ENCODE data around the gene RAB11FIP4. TPM values are rescaled to one million over a fixed set of nuclear protein-coding genes. Genes with fewer than 3 reads are reported as not detected.

The RAB11FIP4 gene
- total and polyA plus RNA-seq, 2 of the 8 experiments (the other 6 are each of a cell fraction or from before 2014, with no cell fraction given): 21.7 to 53.2 TPM

GRCh38 chr17:31511580-31511979, 120.1 kb downstream of the RAB11FIP4 start:
- Histone ChIP-seq H3K56ac (replicated peaks; ENCODE audit: insufficient read length, low read depth, low read length) (no peak overlapping the region), H3K79me1 (ENCODE audit: low read depth, low read length) (peaks cover 11% of the 10 kb centered on the region), H3K18ac (ENCODE audit: extremely low read depth, low read length) (no peak overlapping the region), H3K9me3 (ENCODE audit: insufficient read depth in 2 of 2, low read depth in 1 of 2, low read length in 1 of 2) (no peaks in the 10 kb centered on the region), H3K23me2 (ENCODE audit: low read depth, low read length) (no peaks in the 10 kb centered on the region), H2BK15ac (ENCODE audit: low read length) (no peak overlapping the region), H3K4ac (replicated peaks; ENCODE audit: insufficient read length, low read depth, low read length) (peak overlapping the region; percentile 27), H2BK20ac (ENCODE audit: low read length) (no peak overlapping the region), H4K8ac (ENCODE audit: extremely low read depth, insufficient read depth, low read length) (no peak overlapping the region), H2AK5ac (ENCODE audit: low read depth, low read length) (peak overlapping the region; percentile 83; the same call in 1 of the 2 replicates), H3K79me2 (ENCODE audit: control insufficient read depth in 1 of 2, insufficient read depth in 2 of 2, low read length in 2 of 2) (peaks cover 0 to 48% of the 10 kb centered on the region in 2 experiments; a peak in 2 of 4 replicates), H3K4me1 (replicated peaks in 1 of 4; ENCODE audit: control insufficient read depth in 3 of 4, insufficient read depth in 4 of 4, low read length in 3 of 4) (peaks cover 0 to 5% (median 2%) of the 10 kb centered on the region in 4 experiments; a peak in 5 of 7 replicates), H2BK5ac (ENCODE audit: low read depth, low read length) (no peak overlapping the region), H4K91ac (replicated peaks; ENCODE audit: insufficient read length, low read length) (peak overlapping the region; percentile 34), H3K36me3 (ENCODE audit: control insufficient read depth in 2 of 4, insufficient read depth in 4 of 4, low read length in 3 of 4) (no peaks in the 10 kb centered on the region), H3K27ac (ENCODE audit: low read depth, low read length) (no peak overlapping the region), H3K4me2 (ENCODE audit: insufficient read depth in 1 of 2, low read depth in 2 of 2, low read length in 2 of 2) (no peak overlapping the region), H3K14ac (ENCODE audit: insufficient read length) (no peak overlapping the region), H2BK12ac (ENCODE audit: low read depth, low read length) (no peak overlapping the region), H3K9ac (replicated peaks in 1 of 4; ENCODE audit: extremely low read depth in 1 of 4, low read depth in 3 of 4, low read length in 3 of 4) (no peak overlapping the region), H4K5ac (ENCODE audit: insufficient read length, low read depth, low read length) (no peak overlapping the region), H2AFZ (ENCODE audit: low read length) (no peak overlapping the region), H3K23ac (ENCODE audit: insufficient read length) (no peak overlapping the region), H4K20me1 (replicated peaks in 1 of 2; ENCODE audit: control insufficient read depth in 1 of 2, insufficient read depth in 2 of 2, low read length in 2 of 2) (peaks cover 4 to 6% of the 10 kb centered on the region in 2 experiments), H3K27me3 (replicated peaks in 1 of 4; ENCODE audit: control insufficient read depth in 3 of 4, extremely low read depth in 1 of 4, insufficient read depth in 3 of 4, low read length in 3 of 4) (no peaks in the 10 kb centered on the region), H2BK120ac (replicated peaks; ENCODE audit: low read depth, low read length) (no peak overlapping the region), H3K4me3 (ENCODE audit: extremely low read depth in 1 of 4, insufficient read depth in 2 of 4, low read depth in 3 of 4, low read length in 4 of 4) (no peak overlapping the region)
- POLR2A ChIA-PET (ENCODE audit: partially characterized antibody): interaction anchor here (0.8 to 1.4 kb wide), 3 partner anchors 13 to 63 kb away, joined by 3 to 4 read pairs (median 3); no protein-coding TSS in a partner anchor
- FAIRE-seq (no peak), DNase-seq (ENCODE audit: low read depth in 1 of 2, low spot score in 2 of 2) (no peak)
- WGBS, 2 experiments (ENCODE audit: extremely low coverage in 1 of 2, insufficient coverage in 1 of 2, insufficient read length in 1 of 2, insufficient replicate concordance in 2 of 2, low coverage in 1 of 2, low lambda C conversion rate in 2 of 2, missing lambda C conversion rate in 1 of 2): 84% methylated on average over 9 of the region's 9 CpGs; no CpG with 5 or more reads in 1 of the 2 experiments
- CTCF ChIA-PET (ENCODE audit: partially characterized antibody): interaction anchor here (0.8 to 11.5 kb wide), 12 partner anchors 13 to 496 kb away, joined by 3 to 144 read pairs (median 5); no protein-coding TSS in a partner anchor
- TF ChIP-seq CTBP2 (IDR thresholded peaks at IDR 0.05; ENCODE audit: borderline replicate concordance, insufficient read depth, insufficient read length, low read length) (no peak), FOSL1 (IDR thresholded peaks at IDR 0.05; ENCODE audit: insufficient read depth, low read depth, low read length) (no peak), TAF1 (IDR thresholded peaks at IDR 0.05; ENCODE audit: low read depth, low read length) (no peak), TAF7 (optimal IDR thresholded peaks at IDR 0.05; ENCODE audit: borderline replicate concordance, low read depth, low read length) (no peak), BACH1 (IDR thresholded peaks at IDR 0.05; ENCODE audit: low read length) (no peak), SIRT6 (IDR thresholded peaks at IDR 0.05; ENCODE audit: low read length) (no peak), CBX5 (IDR thresholded peaks at IDR 0.05; ENCODE audit: low read depth, low read length) (no peak), ATF3 (IDR thresholded peaks at IDR 0.05; ENCODE audit: insufficient read depth, low read depth, low read length) (no peak), RFX5 (IDR thresholded peaks at IDR 0.05; ENCODE audit: borderline replicate concordance, low read depth, low read length) (no peak)
- TF ChIP-seq, protein P1, sequence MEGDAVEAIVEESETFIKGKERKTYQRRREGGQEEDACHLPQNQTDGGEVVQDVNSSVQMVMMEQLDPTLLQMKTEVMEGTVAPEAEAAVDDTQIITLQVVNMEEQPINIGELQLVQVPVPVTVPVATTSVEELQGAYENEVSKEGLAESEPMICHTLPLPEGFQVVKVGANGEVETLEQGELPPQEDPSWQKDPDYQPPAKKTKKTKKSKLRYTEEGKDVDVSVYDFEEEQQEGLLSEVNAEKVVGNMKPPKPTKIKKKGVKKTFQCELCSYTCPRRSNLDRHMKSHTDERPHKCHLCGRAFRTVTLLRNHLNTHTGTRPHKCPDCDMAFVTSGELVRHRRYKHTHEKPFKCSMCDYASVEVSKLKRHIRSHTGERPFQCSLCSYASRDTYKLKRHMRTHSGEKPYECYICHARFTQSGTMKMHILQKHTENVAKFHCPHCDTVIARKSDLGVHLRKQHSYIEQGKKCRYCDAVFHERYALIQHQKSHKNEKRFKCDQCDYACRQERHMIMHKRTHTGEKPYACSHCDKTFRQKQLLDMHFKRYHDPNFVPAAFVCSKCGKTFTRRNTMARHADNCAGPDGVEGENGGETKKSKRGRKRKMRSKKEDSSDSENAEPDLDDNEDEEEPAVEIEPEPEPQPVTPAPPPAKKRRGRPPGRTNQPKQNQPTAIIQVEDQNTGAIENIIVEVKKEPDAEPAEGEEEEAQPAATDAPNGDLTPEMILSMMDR (IDR thresholded peaks at IDR 0.05; ENCODE audit: control extremely low read depth in 1 of 3, insufficient read depth in 1 of 3, low read depth in 1 of 3, low read length in 3 of 3): no peak
